SK-N-SH treated with all-trans-retinoic acid at 6 μM for 48 hours (cell line): ENCODE data around the gene PARD3.

Experiments used
- OSR1 ChIP-seq: fragments of 250-450 bp; sonication (Bioruptor Pico); IDR thresholded peaks from 2 replicates; pipeline ENCODE4 v1.8.0; 2022; ENCODE audit warnings: moderate library complexity, mild to moderate bottlenecking, inconsistent platforms
- PATZ1 ChIP-seq: fragments of 250-450 bp; sonication (Bioruptor Pico); IDR thresholded peaks from 2 replicates; pipeline ENCODE4 v1.8.0; 2020; ENCODE audit warnings: mild to moderate bottlenecking, moderate library complexity, borderline replicate concordance
- SNAI2 ChIP-seq: fragments of 250-450 bp; sonication (Bioruptor Pico); IDR thresholded peaks from 2 replicates; pipeline ENCODE4 v1.5.0; 2020; ENCODE audit warnings: mild to moderate bottlenecking, moderate library complexity

GRCh38 chr10:34719746-34720145 lies 95.3 kb downstream of the PARD3 start:
- TF ChIP-seq SNAI2 (CRISPR knock-in tag) (no peak), PATZ1 (CRISPR knock-in tag) (no peak), OSR1 (CRISPR knock-in tag) (no peak)
